HG02798 (cell line): ENCODE measurements around the gene BTG4.

Experiments used
- ATAC-seq: cut with Tn5 transposase; IDR thresholded peaks from one replicate; pipeline ENCODE4 v1.9.1; 2021; ENCODE audit warnings: mild to moderate bottlenecking; ENCODE audit not compliant: unreplicated experiment, poor library complexity

BTG4 gene

GRCh38 chr11:111457731-111458368 is 54.3 kb downstream of the BTG4 start:
- ATAC-seq, result no peak

GRCh38 chr11:111456859-111457730 is 55.1 kb downstream of the BTG4 start:
- no peak for ATAC-seq

- ATAC-seq, result no peak
Measured at GRCh38 chr11:111456086-111456858, 55.9 kb downstream of the BTG4 start.

GRCh38 chr11:111455291-111456085 is 56.7 kb downstream of the BTG4 start:
- ATAC-seq, result no peak

GRCh38 chr11:111454561-111455192 is 57.5 kb downstream of the BTG4 start:
- ATAC-seq, result no peak

GRCh38 chr11:111452817-111453552 is 59.2 kb downstream of the BTG4 start:
- no peak for ATAC-seq

- ATAC-seq, result no peak
Measured at GRCh38 chr11:111452146-111452545, 60.0 kb downstream of the BTG4 start.

GRCh38 chr11:111450480-111451320 is 61.5 kb downstream of the BTG4 start:
- peak; percentile 86 for ATAC-seq

- ATAC-seq, result no peak
Measured at GRCh38 chr11:111449696-111450479, 62.3 kb downstream of the BTG4 start.

GRCh38 chr11:111448831-111449557 is 63.2 kb downstream of the BTG4 start:
- ATAC-seq, result no peak

GRCh38 chr11:111448414-111448813 is 63.8 kb downstream of the BTG4 start:
- no peak for ATAC-seq

- ATAC-seq, result no peak
Measured at GRCh38 chr11:111447931-111448330, 64.3 kb downstream of the BTG4 start.

GRCh38 chr11:111447112-111447471 is 65.1 kb downstream of the BTG4 start:
- no peak for ATAC-seq

GRCh38 chr11:111446404-111447111 is 65.6 kb downstream of the BTG4 start:
- peak; percentile 84 for ATAC-seq

- ATAC-seq, result no peak
Measured at GRCh38 chr11:111445586-111445985, 66.6 kb downstream of the BTG4 start.
